Mesodermal cell (in vitro differentiated cells): Measurements from ENCODE around the gene AFF3.

Experiments
- H3K27ac ChIP-seq: 2 replicates; pipeline ENCODE4 v1.7.0; 2013; ENCODE audit warnings: mild to moderate bottlenecking, low read depth, low read length, moderate library complexity; ENCODE audit not compliant: severe bottlenecking
- H3K36me3 ChIP-seq: 2 replicates; pipeline ENCODE4 v1.7.1; 2013; ENCODE audit warnings: mild to moderate bottlenecking, low read length, moderate library complexity; ENCODE audit not compliant: control insufficient read depth, insufficient read depth
- H3K4me1 ChIP-seq: one replicate; pipeline ENCODE4 v1.7.1; 2013; ENCODE audit warnings: mild to moderate bottlenecking, low read length; ENCODE audit not compliant: insufficient read depth, control insufficient read depth, poor library complexity, severe bottlenecking
- H3K4me3 ChIP-seq: 2 replicates; pipeline ENCODE4 v1.7.0; 2013; ENCODE audit warnings: low read length, control low read depth, mild to moderate bottlenecking; ENCODE audit not compliant: insufficient read depth, poor library complexity, severe bottlenecking; ENCODE audit errors: extremely low read depth
- H3K9me3 ChIP-seq: 2 replicates; pipeline ENCODE4 v1.7.1; 2013; ENCODE audit warnings: mild to moderate bottlenecking, low read length, moderate library complexity; ENCODE audit not compliant: control insufficient read depth
- WGBS, 2 experiments: methylation state at CpG; one replicate each; pipeline ENCODE4 v1.1.5; 2013; ENCODE audit warnings: missing lambda C conversion rate in 2 of 2; ENCODE audit not compliant: insufficient coverage in 2 of 2; 5-methylcytosine and 5-hydroxymethylcytosine counted together

Gene AFF3

DNA sequence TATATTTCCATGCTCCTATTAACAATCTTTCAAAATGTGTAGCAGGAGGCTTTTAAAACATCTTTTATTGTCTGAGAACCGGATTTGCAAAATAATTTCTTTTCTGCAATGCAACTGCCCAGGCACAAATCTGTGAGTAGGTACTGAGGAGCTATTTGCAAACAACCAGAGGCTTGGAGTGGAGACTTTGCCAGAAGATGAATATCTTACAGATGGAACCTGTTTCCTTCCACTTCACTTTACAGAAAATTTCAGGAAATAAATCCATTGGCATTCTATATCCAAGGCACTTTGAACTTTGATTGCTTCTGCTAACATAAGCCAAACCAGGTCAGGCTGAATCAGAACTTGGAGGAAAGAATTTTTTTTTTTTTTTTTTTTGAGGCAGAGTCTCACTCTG, 415.2 kb downstream of the AFF3 start:
- WGBS, 2 experiments = no CpG with 5 or more reads among the region's 1 CpG
- no peak overlapping the region for H3K4me3 ChIP-seq
- peaks cover 7% of the 10 kb centered on the region for H3K4me1 ChIP-seq
- H3K36me3 ChIP-seq = no peaks in the 10 kb centered on the region
- H3K27ac ChIP-seq = no peak overlapping the region
- peaks cover 5% of the 10 kb centered on the region for H3K9me3 ChIP-seq

DNA sequence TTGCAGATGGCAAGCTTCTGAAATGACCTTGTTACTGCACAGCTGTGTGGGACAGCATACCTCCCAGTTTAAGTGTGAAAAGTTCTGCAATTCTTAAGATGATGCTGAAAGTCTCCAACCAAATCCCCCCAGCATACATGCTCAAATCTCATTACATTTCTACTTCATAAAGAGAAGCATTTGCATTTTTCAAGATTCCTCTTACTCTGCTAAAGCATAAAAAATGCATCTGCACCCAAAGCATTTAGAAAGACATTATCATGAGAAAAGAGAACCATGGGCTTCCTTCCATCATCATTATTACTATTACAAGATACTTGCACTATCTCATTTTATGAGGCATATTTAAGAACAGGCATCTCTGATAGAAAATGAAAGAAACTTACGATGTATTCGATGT, 415.7 kb downstream of the AFF3 start:
- Histone ChIP-seq H3K4me3 (no peak overlapping the region), H3K27ac (no peak overlapping the region), H3K9me3 (peaks cover 5% of the 10 kb centered on the region), H3K36me3 (no peaks in the 10 kb centered on the region), H3K4me1 (peaks cover 7% of the 10 kb centered on the region)
- 69 to 100% methylated on average over 1 to 2 of the region's 2 CpGs for WGBS, 2 experiments

DNA sequence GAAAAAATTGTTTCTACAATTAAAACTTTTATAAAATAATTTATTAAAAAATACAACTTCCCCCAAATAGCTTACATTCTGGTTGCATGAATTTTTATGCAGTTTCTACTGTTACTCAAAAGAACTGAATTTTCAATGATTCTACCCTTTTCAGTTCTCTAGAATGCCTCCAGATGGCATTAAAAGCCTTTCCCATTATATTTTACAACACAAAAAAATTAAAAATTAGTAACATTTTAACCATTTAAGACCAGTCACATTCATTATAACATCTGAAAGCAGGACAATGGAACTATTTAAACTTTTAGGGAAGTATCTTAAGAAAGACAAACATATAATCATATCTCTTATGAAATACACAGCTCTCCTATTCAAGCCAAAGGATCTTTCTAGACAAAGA, 416.6 kb downstream of the AFF3 start:
- Histone ChIP-seq H3K36me3 (no peaks in the 10 kb centered on the region), H3K9me3 (peaks cover 5% of the 10 kb centered on the region), H3K4me1 (peaks cover 7% of the 10 kb centered on the region), H3K27ac (no peak overlapping the region), H3K4me3 (no peak overlapping the region)

DNA sequence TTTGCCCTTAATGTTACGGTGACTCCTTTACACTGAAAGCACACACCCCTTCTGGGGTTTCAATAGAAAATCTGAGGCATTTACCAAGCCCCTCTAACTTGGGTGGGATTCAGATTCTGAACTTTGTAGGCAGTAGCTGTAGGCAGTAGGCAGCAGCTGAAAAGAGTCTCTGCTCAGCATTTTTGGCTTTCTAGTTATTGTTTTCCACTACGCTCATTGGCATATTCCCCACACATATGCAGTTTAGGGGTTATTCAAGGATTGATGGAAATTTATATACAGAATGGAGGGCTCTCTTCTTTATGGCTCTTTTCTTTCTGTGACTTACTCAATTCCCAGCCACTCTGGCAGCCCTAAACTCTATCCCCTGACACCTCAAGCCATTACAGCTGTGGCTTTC, 419.9 kb downstream of the AFF3 start:
- Histone ChIP-seq H3K36me3 (no peaks in the 10 kb centered on the region), H3K27ac (no peak overlapping the region), H3K4me1 (no peaks in the 10 kb centered on the region), H3K9me3 (peaks cover 5% of the 10 kb centered on the region), H3K4me3 (no peak overlapping the region)
- no CpG with 5 or more reads among the region's 2 CpGs for WGBS, 2 experiments

DNA sequence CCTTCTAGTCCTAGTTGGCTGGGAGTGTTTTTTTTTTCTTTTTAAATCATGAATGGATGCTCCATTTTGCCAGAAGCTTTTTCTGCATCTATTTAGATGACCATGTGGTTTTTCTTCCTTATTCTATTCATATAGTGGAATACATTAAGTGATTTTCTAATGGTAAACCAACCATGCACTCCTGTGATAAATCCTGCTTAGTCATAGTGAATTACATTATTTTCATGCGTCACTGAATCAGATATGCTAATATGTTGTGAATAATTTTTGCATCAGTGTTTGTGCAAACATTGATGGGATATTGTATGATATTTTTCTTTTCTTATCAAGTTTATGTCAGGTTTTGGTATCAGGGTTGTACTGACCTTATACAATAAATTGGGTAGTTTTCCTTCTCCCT, 423.3 kb downstream of the AFF3 start:
- WGBS, 2 experiments = 100% methylated on average over 1 of the region's 1 CpG; no CpG with 5 or more reads in 1 of the 2 experiments
- Histone ChIP-seq H3K27ac (no peak overlapping the region), H3K4me3 (no peak overlapping the region), H3K4me1 (no peaks in the 10 kb centered on the region), H3K9me3 (peaks cover 5% of the 10 kb centered on the region), H3K36me3 (no peaks in the 10 kb centered on the region)

DNA sequence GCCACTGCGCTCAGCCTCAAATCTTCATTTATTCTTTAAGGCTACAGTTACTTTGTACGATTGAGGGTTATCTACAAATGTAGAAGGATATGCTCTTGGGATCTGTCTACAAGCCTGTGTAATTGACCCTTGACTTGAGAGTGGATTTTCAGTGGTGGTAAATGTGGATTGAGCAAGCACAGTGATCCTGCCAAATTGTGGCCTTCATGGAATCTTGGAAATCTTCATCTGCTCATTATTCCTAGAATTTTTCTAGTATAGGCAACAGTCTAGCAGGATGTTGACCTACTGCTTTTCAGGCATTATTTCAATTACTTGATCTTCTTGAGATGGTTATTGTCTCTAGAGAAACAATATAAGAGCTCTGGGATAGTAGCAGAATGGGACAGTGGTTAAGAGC, 426.4 kb downstream of the AFF3 start:
- 94% methylated on average over 2 of the region's 2 CpGs; no CpG with 5 or more reads in 1 of the 2 experiments for WGBS, 2 experiments
- H3K4me1 ChIP-seq = peaks cover 3% of the 10 kb centered on the region
- H3K4me3 ChIP-seq = no peak overlapping the region
- no peaks in the 10 kb centered on the region for H3K9me3 ChIP-seq
- H3K27ac ChIP-seq = no peak overlapping the region
- no peaks in the 10 kb centered on the region for H3K36me3 ChIP-seq

DNA sequence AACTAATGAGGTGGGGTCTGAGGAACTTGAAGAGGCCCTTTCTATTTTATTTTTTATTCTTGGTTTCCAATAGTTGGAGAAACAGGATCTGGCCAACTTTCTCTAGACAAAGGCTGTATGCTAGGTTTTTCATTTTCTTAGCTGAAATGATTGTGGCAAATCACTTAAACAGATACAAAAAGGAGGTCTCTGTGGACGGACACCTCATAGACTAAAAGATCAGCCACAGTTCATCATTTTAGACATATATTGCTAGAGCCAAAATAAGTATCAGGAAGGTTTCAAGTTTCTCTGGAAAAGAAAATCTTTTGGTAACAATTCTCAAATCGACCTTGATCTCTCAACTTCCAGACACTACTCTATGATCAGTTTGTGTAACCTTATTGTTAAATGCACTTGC, 428.0 kb downstream of the AFF3 start:
- H3K36me3 ChIP-seq = no peaks in the 10 kb centered on the region
- no peak overlapping the region for H3K27ac ChIP-seq
- peaks cover 5% of the 10 kb centered on the region for H3K4me1 ChIP-seq
- no CpG with 5 or more reads among the region's 2 CpGs for WGBS, 2 experiments
- no peaks in the 10 kb centered on the region for H3K9me3 ChIP-seq
- H3K4me3 ChIP-seq = no peak overlapping the region

DNA sequence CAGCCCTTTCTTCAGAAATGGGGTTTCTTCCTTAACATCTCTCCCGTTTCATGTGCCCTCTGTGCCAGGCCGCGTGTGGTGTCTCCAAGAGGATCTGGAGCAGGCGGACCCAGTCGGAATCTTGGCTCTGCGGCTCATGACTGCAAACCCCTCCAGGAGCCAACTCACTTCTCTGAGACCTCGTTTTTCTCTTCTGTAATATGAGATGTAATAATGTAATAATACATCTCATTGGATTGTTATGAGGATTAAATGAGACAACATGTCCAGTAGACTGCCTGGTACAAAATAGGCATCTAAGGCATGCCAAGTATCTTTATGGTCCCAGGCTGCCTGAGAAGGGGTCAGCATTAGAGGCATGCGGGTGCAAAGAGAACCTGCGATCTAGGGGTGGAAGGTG, 431.2 kb downstream of the AFF3 start:
- 70 to 75% methylated on average over 2 to 4 of the region's 9 CpGs for WGBS, 2 experiments
- Histone ChIP-seq H3K27ac (peak overlapping the region; percentile 47), H3K36me3 (no peaks in the 10 kb centered on the region), H3K9me3 (no peaks in the 10 kb centered on the region), H3K4me3 (no peak overlapping the region), H3K4me1 (peaks cover 28% of the 10 kb centered on the region)

DNA sequence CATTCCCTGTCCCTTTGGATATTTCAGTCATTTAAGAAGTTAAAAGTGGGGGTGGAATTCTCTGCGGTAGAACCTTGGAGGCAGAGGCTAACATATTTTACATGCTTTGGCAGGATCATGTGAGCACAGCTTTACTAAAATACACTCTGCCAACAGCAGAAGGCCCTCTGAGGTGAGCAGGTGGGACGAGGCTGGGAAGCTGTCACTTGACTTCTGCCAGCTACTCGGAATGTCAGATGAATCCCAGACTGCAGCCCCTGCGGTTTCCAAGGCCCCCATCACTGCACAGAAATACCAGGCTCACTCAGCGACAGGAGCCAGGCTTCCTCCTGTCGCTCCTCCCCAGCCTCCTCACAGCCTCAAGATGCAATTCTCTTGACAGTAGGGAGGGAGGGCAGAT, 431.7 kb downstream of the AFF3 start:
- WGBS, 2 experiments = 44 to 53% methylated on average over 2 to 3 of the region's 6 CpGs
- Histone ChIP-seq H3K36me3 (no peaks in the 10 kb centered on the region), H3K4me3 (no peak overlapping the region), H3K4me1 (peaks cover 28% of the 10 kb centered on the region), H3K9me3 (no peaks in the 10 kb centered on the region), H3K27ac (peak overlapping the region; percentile 47)

DNA sequence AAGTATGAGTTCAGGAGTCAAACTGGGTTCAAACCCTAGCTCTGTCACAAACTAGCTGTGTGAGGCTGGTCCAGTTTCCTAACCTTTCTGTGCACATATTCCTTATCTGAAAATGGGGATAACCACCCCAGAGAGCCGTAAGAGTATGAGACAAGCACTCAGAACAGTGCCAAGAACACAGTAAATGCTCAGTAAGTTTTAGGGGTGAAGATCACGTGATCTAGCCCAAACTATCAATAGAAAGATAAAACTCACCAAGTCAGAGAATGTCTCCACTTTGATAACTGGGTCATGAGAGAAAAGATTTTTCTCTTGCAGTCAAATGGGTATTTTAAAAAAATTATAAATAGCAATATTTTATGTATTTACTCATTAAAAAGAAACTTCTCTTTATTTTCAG, 433.2 kb downstream of the AFF3 start:
- no peak overlapping the region for H3K4me3 ChIP-seq
- no peaks in the 10 kb centered on the region for H3K9me3 ChIP-seq
- no CpG with 5 or more reads among the region's 2 CpGs for WGBS, 2 experiments
- H3K27ac ChIP-seq = no peak overlapping the region
- H3K36me3 ChIP-seq = no peaks in the 10 kb centered on the region
- peaks cover 28% of the 10 kb centered on the region for H3K4me1 ChIP-seq

DNA sequence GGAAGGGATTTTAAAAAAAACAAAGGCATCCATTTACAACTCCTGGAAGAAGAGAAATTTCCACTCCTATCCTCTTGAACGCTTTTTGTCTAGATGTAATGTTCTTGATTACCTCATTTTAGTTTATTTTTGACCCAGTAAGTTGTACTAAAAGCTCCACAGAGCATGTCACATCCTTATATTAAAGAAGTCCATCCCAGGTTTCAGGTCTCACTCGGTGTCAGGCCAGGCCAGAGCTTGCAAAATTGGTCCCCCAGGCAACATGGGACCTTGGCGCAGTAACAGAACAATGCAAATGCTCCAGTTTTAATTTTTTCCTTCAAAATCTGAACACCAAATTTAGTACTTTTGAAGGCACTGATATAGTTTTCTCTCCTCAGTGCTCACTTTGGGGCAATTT, 434.2 kb downstream of the AFF3 start:
- WGBS, 2 experiments = 32 to 40% methylated on average over 1 to 2 of the region's 3 CpGs

DNA sequence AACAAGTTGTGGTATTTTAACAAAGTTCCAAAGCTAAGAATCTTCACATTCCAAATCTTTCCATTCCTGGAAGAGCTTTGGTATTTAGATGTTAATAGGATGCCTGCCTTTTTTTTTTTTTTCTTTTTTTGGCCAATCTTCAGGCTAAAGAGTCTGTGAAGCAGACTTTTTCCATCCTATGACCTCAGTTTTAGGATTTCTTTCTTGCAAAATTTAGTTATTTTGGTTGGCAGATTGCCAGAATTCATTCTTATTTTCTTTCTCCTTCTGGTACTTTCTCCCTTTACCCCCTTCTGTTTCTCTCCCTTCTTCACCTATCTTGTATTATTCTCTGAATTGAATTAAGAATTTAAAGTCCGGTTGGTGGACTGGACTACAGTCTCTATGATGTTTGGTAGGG, 434.8 kb downstream of the AFF3 start:
- WGBS, 2 experiments = no CpG with 5 or more reads among the region's 1 CpG
- Histone ChIP-seq H3K9me3 (no peaks in the 10 kb centered on the region), H3K4me3 (no peak overlapping the region), H3K36me3 (no peaks in the 10 kb centered on the region), H3K27ac (peak overlapping the region; percentile 26), H3K4me1 (peaks cover 35% of the 10 kb centered on the region)

More for the DNA sequence above, 434.2 kb downstream of the AFF3 start:
- H3K27ac ChIP-seq = no peak overlapping the region
- no peaks in the 10 kb centered on the region for H3K9me3 ChIP-seq
- H3K4me1 ChIP-seq = peaks cover 35% of the 10 kb centered on the region
- no peaks in the 10 kb centered on the region for H3K36me3 ChIP-seq
- H3K4me3 ChIP-seq = no peak overlapping the region
